Pancreas (tissue), 10 donors: ENCODE data around the gene RRBP1. TPM values are rescaled to one million over a fixed set of nuclear protein-coding genes. Genes with fewer than 3 reads are reported as not detected.

Source experiments
- ATAC-seq, 4 donors: fragments of 200-7000 bp; cut with Tn5 transposase; one replicate each; pipeline versions ENCODE4 v1.8.0 to v1.9.1; 2020; ENCODE audit warnings: mild to moderate bottlenecking in 4 of 4, moderate library complexity in 4 of 4
- DNase-seq, 6 donors: peaks; one replicate each; pipeline ENCODE4 v3.0.0-alpha.2; 2020
- FAIRE-seq: peaks from 2 replicates; lab custom pipeline; 2012; peaks lifted over from hg19 to GRCh38; lab: Jason Lieb, UNC
- H3K27ac ChIP-seq, 4 donors: fragments of 200-600 bp; sonication (generic); 1 replicate in 3 of 4; 2 replicates in 1 of 4; pipeline versions ENCODE4 v1.5.0 to v1.8.0; 2020
- H3K27me3 ChIP-seq, 4 donors: fragments of 200-600 bp; one replicate each; pipeline ENCODE4 v1.8.0; 2021
- H3K36me3 ChIP-seq, 3 donors: fragments of 200-600 bp; sonication (generic) in 1 of 3; one replicate each; pipeline versions ENCODE4 v1.5.0 to v1.8.0; 2020 to 2021
- H3K4me1 ChIP-seq, 3 donors: fragments of 200-600 bp; one replicate each; pipeline ENCODE4 v1.8.0; 2021
- H3K4me3 ChIP-seq, 4 donors: fragments of 200-600 bp; sonication (generic) in 2 of 4; one replicate each; pipeline versions ENCODE4 v1.5.0 to v1.8.0; 2020 to 2021
- H3K9me3 ChIP-seq, 4 donors: fragments of 200-600 bp; one replicate each; pipeline ENCODE4 v1.8.0; 2021
- CTCF ChIP-seq, 4 donors: fragments of 200-600 bp; sonication (generic) in 3 of 4; IDR thresholded peaks; one replicate each; pipeline versions ENCODE4 v1.5.0 to v1.8.0; 2021; ENCODE audit warnings: antibody characterized with exemption in 4 of 4
- WGBS, 2 donors: extraction: QIAGEN DNeasy Blood & Tissue Kit; methylation state at CpG; one replicate each; pipeline ENCODE4 v1.1.7; 2013; 5-methylcytosine and 5-hydroxymethylcytosine counted together
- intact Hi-C, 3 donors: fragments of 100-400 bp; cut with DNase I; formaldehyde crosslinking; loops; one replicate each; pipeline versions ENCODE4 v1.11.1 to v1.14.2; 2022
- polyA plus RNA-seq, 2 donors: library from polyadenylated mRNA; stranded (reverse); fragments of 200-250 nt; gene quantifications; one replicate each; pipeline ENCODE4 v1.2.3, GENCODE V29; 2013
- total RNA-seq, 6 donors: library from RNA; stranded (reverse); fragmentation: NEBNext Ultra II Directional in 4 of 6; extraction: Animal tissue kit (Norgen Biotek cat#: 25700) in 4 of 6; gene quantifications; one replicate each; pipeline versions ENCODE4 v1.2.1 to v1.2.4, GENCODE V29; 2021 to 2023
- donor health status: healthy with polysubstance abuse.
- donor health status: DM: no; HTN: no; CAD: no; lungs with moderate emphysema.
- donor health status: DM: no; HTN: no; CAD: no.
- donor health status: control.
- donor health status: control.
- donor health status: Bipolar disorder and iron deficiency.
- donor health status: DM: yes; HTN: yes; CAD: no.
- donor health status: DM: no; HTN: no; CAD: no.
- donor health status: DM: no; HTN: no; CAD: no.
- donor health status: DM: yes; HTN: yes; CAD: no.

Gene RRBP1
- total and polyA plus RNA-seq, 8 donors = 170 to 442 (median 348) TPM

- WGBS, 2 donors = 40% methylated on average over 2 of the region's 2 CpGs
- Histone ChIP-seq H3K4me3 (no peak overlapping the region), H3K9me3 (no peaks in the 10 kb centered on the region), H3K27me3 (no peaks in the 10 kb centered on the region), H3K27ac (peak overlapping the region in 2 of 4 donors; percentile 0 to 73), H3K36me3 (peaks cover 0 to 8% (median 0%) of the 10 kb centered on the region in 3 donors), H3K4me1 (peaks cover 33 to 77% (median 57%) of the 10 kb centered on the region in 3 donors)
- intact Hi-C loops = no loop called here
- DNase-seq (peak in 1 of 6 donors; percentile 1), FAIRE-seq (no peak), ATAC-seq (no peak)
- no peak for TF ChIP-seq CTCF (IDR thresholded peaks at IDR 0.05)
Measured at GRCh38 chr20:17665756-17666155, 16.3 kb downstream of the RRBP1 start.

GRCh38 chr20:17664025-17664633, 17.9 kb downstream of the RRBP1 start:
- intact Hi-C loops = no loop called here
- Histone ChIP-seq H3K4me3 (no peak overlapping the region), H3K27me3 (no peaks in the 10 kb centered on the region), H3K4me1 (peaks cover 39 to 66% (median 58%) of the 10 kb centered on the region in 3 donors), H3K36me3 (peaks cover 0 to 13% (median 4%) of the 10 kb centered on the region in 3 donors), H3K9me3 (no peaks in the 10 kb centered on the region), H3K27ac (peak overlapping the region in 3 of 4 donors; percentile 45 to 73 (median 64))
- DNase-seq (peak in 1 of 6 donors; percentile 33), ATAC-seq (peak; percentile 34 to 50 (median 40)), FAIRE-seq (no peak)
- no peak for TF ChIP-seq CTCF (IDR thresholded peaks at IDR 0.05)
- 41 to 43% methylated on average over 11 of the region's 11 CpGs for WGBS, 2 donors

- intact Hi-C loops = no loop called here
- no peak for FAIRE-seq
Measured at GRCh38 chr20:17663486-17663885, 18.6 kb downstream of the RRBP1 start.

GRCh38 chr20:17663040-17663399, 19.0 kb downstream of the RRBP1 start:
- H3K27ac ChIP-seq = peak overlapping the region in 3 of 4 donors; percentile 45 to 73 (median 64)
- DNase-seq (peak in 2 of 6 donors; percentile 13 to 56), FAIRE-seq (no peak)

More at GRCh38 chr20:17663486-17663885, 18.6 kb downstream of the RRBP1 start:
- Histone ChIP-seq H3K4me1 (peaks cover 38 to 66% (median 52%) of the 10 kb centered on the region in 3 donors), H3K36me3 (peaks cover 0 to 16% (median 7%) of the 10 kb centered on the region in 3 donors), H3K9me3 (no peaks in the 10 kb centered on the region), H3K27ac (peak overlapping the region in 3 of 4 donors; percentile 45 to 73 (median 64)), H3K4me3 (no peak overlapping the region), H3K27me3 (no peaks in the 10 kb centered on the region)
- TF ChIP-seq CTCF (IDR thresholded peaks at IDR 0.05) = no peak
- DNase-seq = no peak
- WGBS, 2 donors = 34 to 42% methylated on average over 5 of the region's 5 CpGs
- ATAC-seq = peak in 2 of 4 donors; percentile 6 to 7

More at GRCh38 chr20:17663040-17663399, 19.0 kb downstream of the RRBP1 start:
- H3K27me3 ChIP-seq = no peaks in the 10 kb centered on the region
- TF ChIP-seq CTCF (IDR thresholded peaks at IDR 0.05) = no peak
- H3K36me3 ChIP-seq = peaks cover 0 to 21% (median 11%) of the 10 kb centered on the region in 3 donors
- no peak overlapping the region for H3K4me3 ChIP-seq
- peak in 2 of 4 donors; percentile 12 to 18 for ATAC-seq
- H3K9me3 ChIP-seq = no peaks in the 10 kb centered on the region
- peaks cover 37 to 66% (median 52%) of the 10 kb centered on the region in 3 donors for H3K4me1 ChIP-seq
- 38 to 43% methylated on average over 13 of the region's 13 CpGs for WGBS, 2 donors
- intact Hi-C loops = no loop called here
